ENCODE results near the gene CTNND2.

CTNND2 gene

DNA sequence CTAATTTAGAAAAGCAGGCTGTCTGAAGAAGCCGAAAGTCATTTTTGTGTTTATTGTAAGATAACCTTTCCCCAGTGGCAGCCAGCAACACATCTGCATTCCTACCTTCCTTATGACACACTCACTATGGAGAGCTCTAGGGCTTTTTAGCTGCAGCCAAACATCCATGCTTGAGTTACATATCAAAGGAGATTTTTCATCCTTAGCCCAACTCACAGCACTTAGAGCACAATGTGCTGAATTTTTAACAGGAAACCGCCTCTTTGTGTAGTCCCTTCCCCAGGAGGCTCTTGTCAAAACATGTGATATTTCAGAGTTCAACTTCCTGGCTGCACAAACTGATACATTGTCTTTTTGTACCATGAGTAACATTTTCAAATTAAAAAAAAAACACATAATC is 379.2 kb downstream of the CTNND2 start:
- TF ChIP-seq, protein P1, sequence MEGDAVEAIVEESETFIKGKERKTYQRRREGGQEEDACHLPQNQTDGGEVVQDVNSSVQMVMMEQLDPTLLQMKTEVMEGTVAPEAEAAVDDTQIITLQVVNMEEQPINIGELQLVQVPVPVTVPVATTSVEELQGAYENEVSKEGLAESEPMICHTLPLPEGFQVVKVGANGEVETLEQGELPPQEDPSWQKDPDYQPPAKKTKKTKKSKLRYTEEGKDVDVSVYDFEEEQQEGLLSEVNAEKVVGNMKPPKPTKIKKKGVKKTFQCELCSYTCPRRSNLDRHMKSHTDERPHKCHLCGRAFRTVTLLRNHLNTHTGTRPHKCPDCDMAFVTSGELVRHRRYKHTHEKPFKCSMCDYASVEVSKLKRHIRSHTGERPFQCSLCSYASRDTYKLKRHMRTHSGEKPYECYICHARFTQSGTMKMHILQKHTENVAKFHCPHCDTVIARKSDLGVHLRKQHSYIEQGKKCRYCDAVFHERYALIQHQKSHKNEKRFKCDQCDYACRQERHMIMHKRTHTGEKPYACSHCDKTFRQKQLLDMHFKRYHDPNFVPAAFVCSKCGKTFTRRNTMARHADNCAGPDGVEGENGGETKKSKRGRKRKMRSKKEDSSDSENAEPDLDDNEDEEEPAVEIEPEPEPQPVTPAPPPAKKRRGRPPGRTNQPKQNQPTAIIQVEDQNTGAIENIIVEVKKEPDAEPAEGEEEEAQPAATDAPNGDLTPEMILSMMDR (IDR thresholded peaks at IDR 0.05; ENCODE audit: low read depth, low read length): no peak
- no peak for DNase-seq (ENCODE audit: low read depth, low spot score)
- no peak overlapping the region for H3K4me3 ChIP-seq (ENCODE audit: low read depth, low read length)
- in situ Hi-C loops (cut with HindIII; ENCODE audit: low sequenced_read_pairs): no loop called here

DNA sequence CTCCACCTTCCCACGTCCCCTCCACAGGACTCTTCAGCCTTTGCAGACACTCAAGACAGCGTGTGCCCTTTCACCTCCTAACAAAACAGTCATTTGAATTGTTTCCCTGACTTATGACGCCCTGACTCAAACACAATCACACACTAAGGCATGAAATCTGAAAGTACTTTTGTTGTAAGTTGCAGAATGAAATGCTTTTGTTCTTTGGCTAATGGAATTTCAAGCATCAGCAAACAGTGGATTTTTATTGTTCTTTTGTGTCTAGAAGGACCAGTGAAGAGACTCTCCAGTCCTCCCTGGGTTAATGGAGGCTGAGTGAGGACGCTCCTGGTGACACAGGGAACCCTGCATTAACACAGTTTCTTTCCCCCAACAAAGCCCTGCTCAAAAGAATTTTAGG is 380.1 kb downstream of the CTNND2 start:
- in situ Hi-C loops (cut with HindIII; ENCODE audit: low sequenced_read_pairs): no loop called here
- DNase-seq (ENCODE audit: low read depth, low spot score): no peak
- no peak overlapping the region for H3K4me3 ChIP-seq (ENCODE audit: low read depth, low read length)
- TF ChIP-seq, protein P1 (IDR thresholded peaks at IDR 0.05; ENCODE audit: low read depth, low read length): no peak

DNA sequence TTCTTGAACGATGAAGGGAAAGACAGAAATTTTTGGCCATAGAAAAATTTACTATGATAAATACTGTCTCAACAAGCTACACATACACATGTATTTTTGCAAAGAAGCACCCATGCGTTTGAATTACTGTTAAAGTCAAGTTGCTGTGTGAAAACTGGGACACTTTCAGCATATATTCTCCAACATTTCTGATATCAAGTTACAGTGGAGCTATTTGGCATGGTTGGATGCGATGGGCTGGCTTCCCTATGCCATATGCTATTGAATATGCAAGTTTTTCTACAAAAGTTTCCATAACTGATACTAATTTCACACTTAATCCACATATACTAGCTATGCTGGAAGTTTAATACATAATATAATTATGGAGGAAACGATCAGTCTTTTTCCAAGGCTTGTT is 381.4 kb downstream of the CTNND2 start:
- TF ChIP-seq, protein P1 (IDR thresholded peaks at IDR 0.05; ENCODE audit: low read depth, low read length): no peak
- no peak overlapping the region for H3K4me3 ChIP-seq (ENCODE audit: low read depth, low read length)
- in situ Hi-C loops (cut with HindIII; ENCODE audit: low sequenced_read_pairs): no loop called here
- DNase-seq (ENCODE audit: low read depth, low spot score): no peak

DNA sequence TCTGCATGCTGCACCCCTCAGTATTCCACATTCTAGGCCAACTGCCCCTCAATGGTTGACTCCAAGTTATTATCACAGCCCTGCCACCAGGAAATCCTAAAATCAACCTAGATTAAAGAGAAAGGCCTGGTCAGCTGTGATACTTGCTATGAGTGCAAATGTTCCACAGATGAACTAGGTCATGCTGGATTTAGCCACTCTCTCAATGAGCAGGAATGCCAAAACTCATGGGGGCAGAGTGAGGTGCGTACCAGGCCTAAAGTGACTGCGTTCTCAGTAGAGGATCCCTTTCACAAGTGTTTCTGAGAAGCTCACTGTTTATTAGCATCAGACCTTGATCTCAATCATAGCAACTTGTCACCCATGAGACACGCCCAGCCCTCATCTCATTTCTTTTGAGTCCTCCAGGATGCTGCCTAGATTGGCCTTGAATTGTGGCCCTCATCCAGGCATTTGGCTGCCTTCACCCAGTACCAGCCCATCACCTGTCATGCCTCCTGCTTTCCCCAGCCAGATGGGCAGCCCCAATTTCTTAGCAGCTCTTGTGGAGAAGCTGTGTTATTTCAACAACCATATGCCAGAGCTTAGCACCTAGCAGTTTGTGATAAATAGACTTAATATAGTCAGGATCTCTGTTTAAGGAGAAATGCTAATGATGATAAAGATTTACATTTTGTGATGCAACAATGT is 383.9 kb downstream of the CTNND2 start:
- in situ Hi-C loops (cut with HindIII; ENCODE audit: low sequenced_read_pairs): no loop called here
- H3K4me3 ChIP-seq (ENCODE audit: low read depth, low read length): no peak overlapping the region
- DNase-seq (ENCODE audit: low read depth, low spot score): no peak
- TF ChIP-seq, protein P1 (IDR thresholded peaks at IDR 0.05; ENCODE audit: low read depth, low read length): no peak

DNA sequence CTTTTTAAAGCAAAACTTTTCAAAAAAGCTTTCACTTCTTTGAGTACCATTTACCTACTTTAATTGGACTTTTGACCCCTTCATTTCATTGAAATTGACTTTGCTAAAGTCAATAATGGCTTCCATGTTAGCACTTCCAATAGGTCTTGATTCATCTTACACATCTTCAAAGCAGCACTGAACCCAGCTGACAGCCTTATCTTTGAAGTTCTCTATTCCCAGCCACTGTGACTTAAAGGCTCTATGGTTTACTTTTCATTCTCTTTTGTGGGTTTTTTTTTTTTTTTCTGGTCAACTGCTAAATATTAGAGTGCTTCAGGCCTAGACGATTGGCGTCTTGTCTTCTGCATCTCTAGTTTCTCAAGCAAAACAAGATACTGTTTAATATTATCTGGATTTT is 385.0 kb downstream of the CTNND2 start:
- TF ChIP-seq, protein P1 (IDR thresholded peaks at IDR 0.05; ENCODE audit: low read depth, low read length): no peak
- in situ Hi-C loops (cut with HindIII; ENCODE audit: low sequenced_read_pairs): no loop called here
- no peak for DNase-seq (ENCODE audit: low read depth, low spot score)
- H3K4me3 ChIP-seq (ENCODE audit: low read depth, low read length): no peak overlapping the region

DNA sequence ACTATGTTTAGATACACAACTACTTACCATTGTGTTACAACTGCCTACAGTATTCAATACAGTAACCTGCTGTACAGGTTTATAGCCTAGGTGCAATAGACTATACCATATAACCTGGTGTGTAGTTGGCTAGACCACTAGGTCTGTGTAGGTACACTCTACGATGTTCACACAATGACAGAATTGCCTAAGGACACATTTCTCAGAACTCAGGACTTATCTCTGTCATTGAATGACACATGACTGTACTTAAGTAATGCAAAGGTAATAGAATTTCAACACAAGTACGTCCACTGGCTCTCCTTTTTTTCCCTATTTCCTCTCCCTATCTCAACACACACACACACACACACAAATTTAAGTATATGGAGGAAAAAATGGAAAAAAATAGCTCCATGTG is 385.6 kb downstream of the CTNND2 start:
- H3K4me3 ChIP-seq (ENCODE audit: low read depth, low read length): no peak overlapping the region
- TF ChIP-seq, protein P1 (IDR thresholded peaks at IDR 0.05; ENCODE audit: low read depth, low read length): no peak
- DNase-seq (ENCODE audit: low read depth, low spot score): no peak
- in situ Hi-C loops (cut with HindIII; ENCODE audit: low sequenced_read_pairs): no loop called here
